Stimulated activated CD4-positive, alpha-beta T cell treated with anti-CD3 and anti-CD28 coated beads, Interleukin-15, amount 100 ng/mL, for 48 hours (primary cell): ENCODE data around the gene COL20A1.

Source experiments
- DNase-seq, 2 donors: peaks; one replicate each; pipeline ENCODE4 v3.0.0-alpha.2; 2020; ENCODE audit warnings: low read depth in 2 of 2

COL20A1 gene

DNA sequence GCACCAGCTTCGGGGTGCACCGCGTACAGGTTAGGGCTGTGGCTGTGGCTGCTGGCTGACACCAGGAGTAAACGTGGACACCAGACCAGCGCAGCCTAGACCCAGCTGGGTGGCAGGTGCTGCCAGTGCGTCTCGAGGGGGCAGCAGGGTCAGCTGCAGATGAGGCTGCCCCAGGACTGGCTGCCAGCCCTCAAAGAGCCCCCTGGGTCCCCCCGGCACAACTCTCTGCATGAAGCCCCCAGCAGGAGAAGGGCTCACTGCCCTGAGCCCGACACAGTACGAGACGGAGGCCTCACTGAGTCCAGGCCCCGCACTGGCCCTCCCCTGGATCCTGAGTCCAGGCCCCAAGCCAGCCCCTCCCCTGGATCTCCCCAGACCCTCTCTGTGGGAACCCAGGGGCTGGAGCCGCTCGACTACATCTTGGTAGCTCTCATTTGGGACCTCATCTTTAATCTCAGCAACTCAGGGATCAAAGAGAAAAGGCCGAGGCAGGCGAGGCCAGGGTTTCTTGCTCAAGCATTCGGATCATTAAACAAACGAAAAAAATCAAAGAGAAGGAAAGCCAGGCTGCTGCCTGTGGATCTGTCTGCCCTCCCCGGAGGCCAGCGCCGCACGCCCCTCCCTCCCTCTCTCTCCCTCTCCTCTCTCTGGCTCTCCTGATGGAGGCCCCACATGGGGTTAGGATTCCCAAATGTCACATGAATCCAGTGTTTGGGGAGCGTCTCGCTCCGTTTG lies 31.8 kb upstream of the COL20A1 start:
- no peak for DNase-seq

DNA sequence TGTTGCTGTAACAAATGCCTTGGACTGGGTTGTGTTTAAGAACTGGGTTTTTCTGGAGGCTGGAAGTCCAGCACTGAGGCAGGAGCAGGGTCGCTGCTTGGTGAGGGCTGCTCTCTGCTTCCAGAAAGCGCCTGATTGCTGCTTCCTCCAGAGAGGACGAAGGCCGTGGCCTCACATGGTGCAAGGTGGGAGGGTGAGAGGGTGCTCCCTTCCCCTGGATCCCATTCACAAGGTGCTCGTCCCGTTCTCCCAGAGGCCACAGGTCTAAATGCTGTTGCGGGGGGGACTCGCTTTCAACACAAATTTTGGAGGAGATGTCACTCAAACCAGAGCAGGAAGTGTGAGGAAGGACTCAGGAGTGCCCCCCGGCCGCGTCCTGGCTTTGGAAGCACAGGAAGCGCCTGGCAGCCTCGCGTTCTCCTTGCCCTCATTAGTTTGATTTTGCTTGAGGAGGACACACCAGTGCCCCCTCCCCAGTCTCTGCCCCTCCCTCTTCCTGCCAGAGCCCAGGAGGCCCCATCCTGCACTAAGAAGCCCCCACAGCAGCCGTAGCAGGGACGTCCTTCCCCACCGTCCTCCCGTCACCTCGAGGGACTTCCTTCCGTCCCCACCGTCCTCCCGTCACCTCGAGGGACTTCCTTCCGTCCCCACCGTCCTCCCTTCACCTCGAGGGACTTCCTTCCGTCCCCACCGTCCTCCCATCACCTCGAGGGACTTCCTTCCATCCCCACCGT lies 31.0 kb upstream of the COL20A1 start:
- DNase-seq, result no peak

DNA sequence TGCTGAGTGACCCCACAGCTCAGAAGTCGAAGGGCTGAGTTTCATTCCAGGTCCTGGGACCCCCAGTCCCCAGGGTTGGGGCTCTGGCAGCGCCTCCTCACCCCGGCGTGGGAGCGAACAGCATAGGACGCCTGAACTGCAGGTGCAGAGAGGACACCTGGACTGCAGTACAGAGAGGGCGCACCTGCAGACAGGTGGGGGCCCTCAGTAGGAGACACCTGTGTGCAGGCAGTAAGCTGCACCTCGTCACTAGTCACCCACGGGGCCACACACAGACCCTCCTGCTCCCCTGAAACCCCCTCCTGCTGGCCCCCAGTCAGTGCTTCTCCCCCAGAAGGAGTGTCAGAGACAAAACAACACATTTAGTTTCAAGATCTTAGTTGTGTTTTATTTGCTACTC lies 30.1 kb upstream of the COL20A1 start:
- DNase-seq, result no peak

DNA sequence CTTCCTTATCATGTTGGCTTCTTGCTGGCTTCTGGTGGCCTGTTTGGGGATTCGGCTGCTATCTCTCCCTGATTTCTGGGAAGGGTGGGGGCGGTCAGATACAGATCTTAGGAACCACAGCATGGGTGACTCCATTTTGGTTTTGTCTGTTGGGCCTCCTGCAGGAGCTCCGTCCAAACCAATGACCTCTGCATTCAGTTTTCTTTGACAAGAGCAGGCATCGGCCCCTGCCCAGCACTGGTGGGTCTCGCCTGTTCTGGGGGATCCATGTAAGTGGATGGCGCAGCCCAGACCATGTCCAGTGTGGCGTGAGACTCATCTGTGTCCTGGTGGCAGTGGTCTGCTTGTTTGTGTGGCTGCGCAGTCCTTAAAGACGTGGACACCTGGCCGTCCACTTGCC lies 29.0 kb upstream of the COL20A1 start:
- DNase-seq, result no peak

DNA sequence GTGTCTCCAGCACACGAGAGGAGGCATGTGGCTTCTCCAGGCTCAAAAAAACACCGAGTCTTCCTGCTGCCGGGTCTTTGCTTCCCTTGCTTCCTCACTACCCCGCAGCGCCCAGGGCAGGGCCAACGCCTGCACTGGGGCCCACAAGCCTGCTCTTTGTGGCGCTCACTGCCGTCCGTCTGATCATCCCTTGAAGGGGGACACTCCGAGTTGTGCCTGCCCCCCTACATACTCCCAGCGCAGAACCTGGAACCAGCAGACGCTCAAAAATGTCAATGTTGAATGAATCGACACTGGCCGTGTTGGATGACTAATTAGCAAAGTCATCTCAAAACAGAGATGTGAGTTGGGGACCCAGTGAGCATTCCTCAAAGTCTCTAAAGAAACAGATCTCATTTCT lies 28.5 kb upstream of the COL20A1 start:
- no peak for DNase-seq

DNA sequence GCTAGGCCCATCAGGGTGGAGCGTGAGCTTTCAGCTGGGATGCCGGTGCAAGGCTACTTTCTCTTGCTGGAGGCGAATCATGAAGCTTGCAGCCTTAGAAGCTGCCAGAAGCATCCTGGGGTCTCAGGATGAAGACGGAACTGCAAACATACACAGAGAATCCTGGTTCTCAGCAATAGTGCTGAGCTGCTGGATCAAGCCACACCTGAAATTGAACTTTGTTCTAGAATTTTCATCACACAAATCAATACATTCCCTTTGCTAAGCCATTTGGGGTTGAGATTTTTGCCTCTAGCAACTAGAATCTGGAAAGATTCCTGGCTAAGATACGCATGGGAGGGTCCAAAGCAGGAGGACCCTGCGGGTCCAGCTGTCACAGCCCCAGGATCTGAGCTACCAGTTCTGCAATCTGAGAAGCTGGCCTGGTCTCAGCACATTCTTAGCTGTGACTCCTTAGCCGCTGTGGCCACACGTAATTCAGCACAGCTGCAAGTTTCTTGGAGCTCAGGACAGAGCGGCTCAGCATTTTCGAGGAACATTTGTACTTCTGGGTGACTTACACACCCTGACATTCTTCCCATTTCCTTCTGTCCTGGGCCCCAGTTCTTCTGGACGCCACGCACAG lies 27.0 kb upstream of the COL20A1 start:
- DNase-seq, result no peak

DNA sequence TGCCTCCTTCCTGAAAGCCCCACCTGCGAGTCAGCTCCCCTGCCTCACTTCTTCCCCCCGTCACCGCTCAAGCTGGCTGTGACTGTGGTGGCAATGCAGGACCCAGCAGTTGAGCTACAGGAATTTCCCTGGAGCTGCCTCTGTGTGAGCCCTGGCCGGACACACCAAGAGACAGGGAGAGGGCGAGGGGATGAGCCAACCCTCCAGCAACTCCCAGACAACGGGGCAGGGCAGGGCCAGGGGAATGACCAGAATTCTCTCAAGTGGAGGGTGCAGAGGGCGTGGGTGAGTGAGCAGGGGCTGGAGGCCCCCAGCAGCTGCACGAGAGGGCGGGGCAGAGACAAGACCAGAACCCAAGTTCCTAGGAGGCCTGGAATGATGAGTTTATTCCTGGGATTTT lies 25.3 kb upstream of the COL20A1 start:
- no peak for DNase-seq

DNA sequence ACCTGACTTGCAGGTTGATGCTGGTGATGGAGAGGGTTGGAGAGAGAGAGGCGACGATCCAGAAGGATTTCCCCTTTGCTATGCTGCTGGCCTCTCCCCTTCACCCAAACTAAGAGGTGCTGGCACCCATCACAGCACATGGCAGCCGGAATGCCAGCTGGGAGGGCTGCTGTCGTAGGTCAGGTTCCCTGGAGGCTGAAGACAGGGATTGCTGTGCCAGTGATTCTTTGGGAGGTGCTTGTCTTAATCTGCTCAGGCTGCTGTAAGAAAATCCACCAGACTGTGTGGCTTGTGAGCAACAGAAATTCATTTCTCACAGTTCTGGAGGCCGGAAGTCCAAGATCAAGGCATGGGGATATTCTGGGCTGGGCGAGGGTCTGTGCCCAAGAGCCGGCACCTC lies 24.7 kb upstream of the COL20A1 start:
- no peak for DNase-seq

DNA sequence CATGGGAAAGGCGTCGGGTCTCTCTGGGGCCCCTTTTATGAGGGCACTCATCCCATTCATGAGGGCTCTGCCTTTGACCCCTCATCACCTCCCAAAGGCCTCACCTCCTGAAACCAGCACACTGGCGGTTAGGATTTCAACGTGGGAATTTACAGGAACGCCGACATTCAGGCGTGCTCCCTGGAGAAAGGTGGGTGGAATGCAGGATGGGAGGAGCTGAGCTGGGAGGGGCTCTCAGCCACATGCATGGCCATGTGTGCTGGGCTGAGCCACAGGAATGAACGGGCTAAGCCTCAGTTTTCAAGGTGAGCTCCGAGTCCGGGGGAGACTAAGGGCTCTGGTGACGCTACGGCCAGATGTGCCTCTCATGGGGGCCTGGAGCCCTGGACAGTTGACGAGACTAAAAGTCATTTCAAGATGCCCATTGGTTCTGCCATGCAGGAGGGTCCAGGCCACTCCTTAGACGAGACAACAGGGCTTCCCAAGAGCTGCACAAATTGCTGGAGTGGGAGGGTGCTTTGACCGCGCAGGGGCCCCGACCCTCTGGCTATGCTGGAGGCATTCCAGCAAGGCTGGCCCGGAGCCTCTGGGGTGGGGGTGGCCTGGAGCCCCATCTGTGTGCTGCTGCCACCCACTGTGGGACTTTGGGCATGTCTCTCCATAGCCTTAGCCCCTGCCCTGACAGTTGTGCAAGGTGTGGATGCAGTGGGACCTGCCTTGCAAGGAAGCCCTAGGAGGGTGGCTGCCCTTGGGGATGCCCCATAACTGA lies 24.1 kb upstream of the COL20A1 start:
- DNase-seq, result no peak

DNA sequence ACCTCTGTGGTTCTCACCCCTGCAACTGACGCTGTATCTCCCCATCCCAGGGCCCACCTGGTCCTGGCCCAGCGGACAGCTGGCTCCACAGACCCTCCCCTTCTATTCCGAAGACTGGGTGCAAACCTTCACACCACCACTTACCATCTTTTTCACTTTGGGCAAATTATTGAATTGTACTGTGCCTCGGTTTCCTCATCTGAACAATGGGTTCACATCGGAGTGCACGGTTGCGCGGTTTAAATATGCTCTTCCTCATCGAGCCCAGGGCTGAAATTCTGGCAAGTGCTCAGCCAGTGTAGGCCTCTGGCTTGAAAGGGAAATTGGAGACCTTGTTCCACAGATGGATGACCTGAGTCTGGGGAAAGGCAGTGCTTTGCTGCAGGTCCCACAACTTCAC lies 23.3 kb upstream of the COL20A1 start:
- DNase-seq, result no peak

DNA sequence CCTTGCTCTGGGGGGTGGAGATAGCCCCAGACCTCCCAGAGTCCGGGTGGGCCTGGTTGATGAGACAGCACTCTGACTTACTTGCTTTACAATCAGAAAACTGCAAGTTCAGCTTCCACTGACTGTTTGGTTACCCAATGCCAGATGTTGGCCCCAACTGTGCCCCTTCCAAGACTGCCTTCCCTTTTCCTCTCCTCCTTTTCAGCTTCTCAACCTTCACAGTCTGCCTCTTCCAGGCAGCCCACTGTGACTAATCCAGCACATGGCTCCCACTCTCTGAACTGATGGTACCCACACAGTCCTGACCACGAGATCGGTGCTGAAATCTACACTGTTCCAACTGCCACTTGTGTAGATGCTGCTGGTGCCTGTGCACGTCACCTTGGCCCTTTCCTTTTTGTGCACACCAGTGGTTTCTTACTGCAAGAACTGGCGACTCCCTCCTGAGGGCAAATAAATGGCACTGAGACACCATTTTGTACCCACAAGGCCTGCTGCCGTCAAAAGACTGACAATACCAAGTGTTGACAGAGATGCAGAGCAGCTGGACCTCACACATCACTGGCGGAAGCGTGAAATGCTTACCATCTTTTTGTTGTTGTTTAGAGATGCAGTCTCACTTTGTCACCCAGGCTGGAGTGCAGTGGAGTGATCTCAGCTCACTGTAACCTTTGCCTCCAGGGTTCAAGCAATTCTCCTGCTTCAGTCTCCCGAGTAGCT lies 22.2 kb upstream of the COL20A1 start:
- no peak for DNase-seq

DNA sequence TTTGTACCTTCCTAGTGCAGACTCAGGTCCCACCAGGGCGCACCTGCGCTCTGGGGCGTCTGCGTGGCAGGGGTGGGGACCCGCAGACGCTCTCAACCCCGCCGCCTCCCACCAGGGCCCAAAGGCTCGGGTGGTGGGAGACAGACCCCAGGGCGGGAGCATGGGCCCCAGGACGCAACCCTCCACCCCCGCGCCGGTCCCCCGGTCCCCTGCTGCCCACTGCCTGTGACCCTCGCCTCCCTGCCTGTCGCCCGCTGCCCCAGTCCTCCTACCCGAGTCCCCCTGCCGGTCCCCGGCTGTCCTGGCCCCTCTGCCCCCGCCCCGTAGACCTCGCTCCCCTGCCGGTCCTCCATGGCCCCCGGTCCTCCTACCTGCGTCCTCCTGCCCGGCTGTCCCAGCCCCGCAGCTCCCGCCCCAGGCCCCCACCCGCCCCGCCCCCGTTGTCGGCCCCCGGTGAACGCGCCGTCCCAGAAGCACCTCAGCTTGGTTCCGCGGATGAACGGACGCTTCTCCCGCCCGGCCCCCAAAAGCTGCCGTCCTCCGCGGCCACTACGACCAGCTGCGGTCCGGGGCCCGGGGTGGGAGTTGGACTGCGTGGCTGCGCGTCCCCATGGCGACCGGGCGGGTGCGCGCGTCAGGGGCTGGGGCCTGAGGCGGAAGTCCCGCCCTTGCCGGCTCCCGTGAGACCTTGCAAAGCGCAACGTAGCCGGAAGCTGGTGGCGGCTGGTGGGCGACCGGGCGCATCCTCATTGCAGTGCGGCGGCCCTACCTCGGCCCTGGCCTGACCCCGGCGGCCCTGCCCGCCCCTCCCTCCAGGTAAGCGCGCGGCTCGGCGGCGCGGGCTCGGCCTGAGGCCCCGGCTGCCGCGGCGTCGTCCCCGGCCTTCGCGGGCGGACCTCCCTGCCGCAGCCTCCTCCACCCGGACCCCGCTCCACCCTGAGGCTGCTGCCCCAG lies 20.6 kb upstream of the COL20A1 start, which contains the start of gene ARFGAP1:
ARFGAP1 (plus strand) TSS at position 709 of the 954 bp plus-strand sequence. CDS start 2,768 bp downstream, outside the sequence.
- peak; percentile 75 to 86 for DNase-seq

DNA sequence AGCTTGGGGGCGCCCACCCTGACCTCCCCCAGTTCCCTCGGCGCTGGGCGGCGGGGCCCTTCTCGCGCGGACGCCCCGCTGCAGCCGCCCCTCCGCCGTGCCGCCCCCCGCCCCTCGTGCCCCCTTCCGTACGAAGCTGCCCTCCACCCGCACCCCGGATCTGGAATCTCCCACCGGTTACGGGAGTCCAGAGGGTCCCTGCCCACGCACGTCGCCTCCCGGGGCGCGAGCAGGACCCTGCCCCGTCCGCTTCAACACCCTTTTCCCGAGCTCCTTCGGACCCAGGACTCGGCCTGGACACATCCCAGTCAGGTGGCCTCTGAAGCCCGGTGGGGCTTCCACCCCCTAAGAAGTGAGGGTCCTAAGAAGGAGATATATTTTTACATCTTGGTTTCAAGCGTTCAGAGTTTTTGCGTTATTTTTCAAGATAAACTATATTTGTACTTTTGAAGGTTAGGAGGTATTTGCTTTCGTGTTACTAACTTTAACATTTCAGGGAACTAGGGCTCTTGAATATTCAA lies 19.9 kb upstream of the COL20A1 start:
- DNase-seq, result no peak

DNA sequence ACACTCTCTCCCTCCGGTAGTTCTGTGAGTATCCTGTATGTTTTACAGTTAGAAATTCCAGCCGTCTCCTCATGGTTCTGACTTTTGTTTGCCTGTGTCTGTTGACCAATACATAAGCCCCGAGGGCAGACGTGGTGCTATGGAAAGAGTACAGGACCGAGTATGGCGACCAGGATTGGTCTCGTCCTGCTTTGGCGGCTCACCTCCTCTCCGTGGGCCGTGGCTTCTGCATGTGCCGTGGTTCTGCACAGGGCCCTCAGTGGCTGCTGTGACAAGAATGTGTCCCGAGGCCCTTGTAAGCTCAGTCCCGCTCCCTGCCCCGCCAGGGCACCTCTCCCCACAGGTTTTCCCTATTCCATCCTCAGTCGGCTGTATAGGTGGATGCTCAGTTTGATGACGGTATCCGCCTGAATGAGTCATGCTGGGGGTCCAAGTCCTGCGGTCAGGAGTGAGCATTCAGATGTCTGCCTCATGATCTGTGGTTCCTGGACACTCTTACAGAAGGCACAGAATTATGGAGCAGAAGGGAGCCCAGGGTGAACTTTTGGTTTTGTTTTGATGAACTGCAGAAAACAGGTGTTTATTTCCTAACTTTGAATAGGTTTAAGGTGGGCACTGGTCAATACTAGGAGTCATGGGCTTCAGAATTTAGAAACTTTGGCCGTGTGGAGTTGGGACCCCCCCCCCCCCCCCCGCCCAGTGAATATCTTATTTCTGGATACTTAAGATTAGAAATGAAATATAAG lies 19.2 kb upstream of the COL20A1 start:
- DNase-seq, result no peak

DNA sequence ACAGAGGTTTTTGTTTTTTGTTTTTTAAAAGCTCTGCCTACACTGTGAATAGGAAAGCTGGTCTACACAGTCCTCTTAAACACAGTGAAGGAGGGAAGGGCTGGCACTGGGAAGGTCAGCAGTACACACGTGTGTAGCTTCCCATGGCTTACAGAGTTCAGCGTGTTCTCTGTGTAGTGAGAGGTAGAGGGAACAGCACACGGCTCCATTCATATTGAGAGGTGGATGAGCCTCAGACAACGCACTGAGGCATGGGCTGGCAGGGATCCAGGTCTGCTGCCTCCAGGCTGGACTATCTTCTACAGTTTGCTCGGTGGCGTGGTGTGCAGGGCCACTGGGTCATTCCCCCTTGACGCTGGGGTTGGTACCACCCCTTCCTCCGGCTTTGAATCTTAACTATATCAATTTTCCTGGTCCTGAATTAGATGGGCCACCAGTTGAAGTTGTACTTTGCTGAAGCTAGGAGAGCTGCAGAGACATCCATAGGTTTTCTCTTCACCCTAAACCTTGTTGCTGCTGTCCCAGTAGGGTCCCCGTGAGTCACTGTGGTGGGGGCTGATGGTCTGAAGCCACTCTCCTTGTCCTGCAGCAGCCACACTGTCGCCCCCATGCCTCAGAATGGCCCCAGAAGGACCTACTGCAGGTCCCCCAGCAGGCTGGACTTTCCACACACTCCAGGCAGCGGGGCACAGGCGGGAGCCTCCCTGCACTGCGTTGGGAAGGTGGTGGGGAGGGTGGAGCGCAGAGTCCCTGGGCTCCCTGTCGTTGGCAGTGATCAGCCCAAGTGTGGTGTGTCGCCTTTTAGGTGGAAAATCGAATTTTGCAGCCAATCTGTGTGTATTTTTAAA lies 18.4 kb upstream of the COL20A1 start:
- no peak for DNase-seq

DNA sequence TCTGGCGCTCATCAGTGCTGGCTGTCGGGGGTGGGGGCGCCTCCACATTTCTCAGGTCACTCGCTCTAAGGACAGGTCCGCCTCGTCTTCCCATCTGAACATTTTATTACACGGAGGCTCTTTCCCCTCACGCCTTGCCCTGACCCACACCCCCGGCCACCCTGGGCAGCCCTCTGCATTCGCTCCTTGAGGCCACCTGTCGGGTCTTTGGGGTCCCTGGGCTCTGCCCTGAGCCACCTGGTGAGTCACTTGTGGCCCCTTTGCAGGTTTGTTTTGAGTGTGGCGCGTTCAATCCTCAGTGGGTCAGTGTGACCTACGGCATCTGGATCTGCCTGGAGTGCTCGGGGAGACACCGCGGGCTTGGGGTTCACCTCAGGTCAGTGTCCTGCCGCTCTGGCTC lies 17.2 kb upstream of the COL20A1 start:
- DNase-seq, result no peak

DNA sequence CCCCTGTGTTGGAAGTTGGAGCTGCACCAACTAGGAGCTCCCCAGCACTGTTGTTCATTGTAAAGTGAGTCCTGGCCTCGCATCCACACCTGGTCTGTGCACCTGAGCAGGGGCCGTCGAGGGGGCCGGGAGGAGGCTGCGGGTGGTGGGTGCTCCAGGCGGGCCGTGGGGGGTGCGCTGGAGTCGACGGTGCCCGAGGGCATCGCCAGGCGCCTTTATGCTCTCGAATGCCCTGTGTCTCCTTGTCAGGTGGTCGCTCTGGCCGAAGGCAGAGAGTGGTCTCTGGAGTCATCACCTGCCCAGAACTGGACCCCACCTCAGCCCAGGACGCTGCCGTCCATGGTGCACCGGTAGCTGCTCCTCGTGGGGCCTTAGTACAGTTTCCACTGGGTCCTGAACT lies 16.0 kb upstream of the COL20A1 start:
- DNase-seq, result no peak

DNA sequence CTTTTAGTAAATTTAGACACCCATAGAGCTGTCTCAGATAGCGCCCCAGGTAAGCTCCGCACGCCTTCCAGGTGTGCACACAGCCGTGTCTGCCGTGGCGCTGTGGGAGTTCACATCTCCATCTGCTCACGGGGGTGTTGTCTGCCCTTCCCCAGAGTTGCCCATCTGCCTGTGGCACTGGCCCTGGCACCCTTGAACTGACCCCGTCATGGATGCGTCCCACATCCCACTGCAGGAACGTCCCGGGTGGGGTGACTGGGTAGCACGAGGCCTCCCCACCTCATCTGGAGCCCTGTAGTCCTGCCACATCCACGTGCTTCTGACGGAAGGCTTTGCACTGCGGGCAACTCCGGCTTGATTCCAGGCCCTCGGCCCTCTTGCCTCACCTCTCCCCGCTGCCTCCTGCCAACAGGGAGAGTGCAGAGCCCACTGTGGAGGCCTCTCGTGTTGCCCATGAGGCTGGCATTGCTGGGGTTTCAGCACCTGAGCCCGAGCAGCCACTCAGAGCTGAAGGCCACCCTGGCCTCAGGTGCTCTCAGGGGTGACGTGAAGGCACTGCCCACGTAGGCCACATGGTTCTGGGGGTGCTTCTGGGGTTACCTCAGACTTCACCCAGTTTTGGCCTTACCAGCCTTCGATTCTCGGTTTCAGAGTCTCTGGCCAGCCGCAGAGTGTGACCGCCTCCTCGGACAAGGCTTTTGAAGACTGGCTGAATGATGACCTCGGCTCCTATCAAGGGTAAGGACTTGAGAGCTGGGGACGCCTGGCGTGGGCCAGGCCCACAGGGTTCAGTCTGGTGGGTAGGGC lies 15.3 kb upstream of the COL20A1 start:
- no peak for DNase-seq
